HepG2 (cell line): ENCODE results near the gene PIK3CA. TPM values are rescaled to one million over a fixed set of nuclear protein-coding genes. Genes with fewer than 3 reads are reported as not detected.

ENCODE experiments used
- ATAC-seq: fragments of 200-7000 bp; cut with Tn5 transposase; 3 replicates; pipeline ENCODE4 v1.9.1; 2020; ENCODE audit warnings: mild to moderate bottlenecking, moderate library complexity
- BruUV-seq: library from RNA; stranded (reverse); fragments of 400-500 nt; replicated peaks from 2 replicates; lab custom pipeline; 2021; lab: Mats Ljungman, UMichigan
- CTCF ChIA-PET: fragments of 300-600 bp; formaldehyde crosslinking; extraction: SDS; loops from one replicate; lab custom pipeline; 2021; ENCODE audit warnings: low total read pairs, inconsistent platforms, low intra/inter-chr PET ratio; lab: Yijun Ruan, JAX
- POLR2A ChIA-PET: fragments of 350-600 bp; sonication (Branson Sonifier 250); formaldehyde crosslinking; loops from one replicate; lab custom pipeline; 2020; ENCODE audit warnings: antibody characterized with exemption, inconsistent platforms; lab: Yijun Ruan, JAX
- DNase-seq: peaks from one replicate; pipeline ENCODE4 v3.0.0-alpha.2; 2015; ENCODE audit warnings: low spot score
- FAIRE-seq: peaks from 3 replicates; lab custom pipeline; 2011; peaks lifted over from hg19 to GRCh38; lab: Jason Lieb, UNC
- H2AFZ ChIP-seq: one replicate; pipeline ENCODE4 v1.6.1; 2011; ENCODE audit warnings: low read length, inconsistent platforms
- H3K27ac ChIP-seq: fragments of 300-600 bp; 3 replicates; pipeline ENCODE4 v1.8.0; 2011; ENCODE audit warnings: mixed run types, mild to moderate bottlenecking, mixed read lengths, low read length, inconsistent platforms; ENCODE audit not compliant: insufficient read depth; ENCODE audit errors: extremely low read length
- H3K27me3 ChIP-seq, 2 experiments: fragments of 200-600 bp in 1 of 2; 2 replicates in 1 of 2; 3 replicates in 1 of 2; pipeline versions ENCODE4 v1.6.0 to v1.8.0; 2011; ENCODE audit warnings: low read length in 2 of 2, mild to moderate bottlenecking in 2 of 2, moderate library complexity in 2 of 2, inconsistent platforms in 1 of 2; ENCODE audit not compliant: insufficient read depth in 2 of 2, control insufficient read depth in 1 of 2
- H3K36me3 ChIP-seq, 2 experiments: fragments of 200-600 bp in 1 of 2; replicated peaks in 1 of 2; 2 replicates in 1 of 2; 3 replicates in 1 of 2; pipeline versions ENCODE4 v1.5.1 to v1.8.0; 2011; ENCODE audit warnings: low read length in 2 of 2, inconsistent platforms in 1 of 2; ENCODE audit not compliant: insufficient read depth in 2 of 2, control insufficient read depth in 1 of 2
- H3K4me1 ChIP-seq: 2 replicates; pipeline ENCODE4 v1.5.1; 2012; ENCODE audit warnings: low read length, inconsistent platforms; ENCODE audit not compliant: insufficient read depth
- H3K4me2 ChIP-seq: 2 replicates; pipeline ENCODE4 v1.6.0; 2011; ENCODE audit warnings: low read depth, low read length, inconsistent platforms
- H3K4me3 ChIP-seq, 3 experiments: fragments of 200-600 bp in 1 of 3; sonication (generic), shearing (Covaris generic) in 1 of 3; replicated peaks in 1 of 3; 2 replicates each; pipeline ENCODE4 v1.5.1; 2011 to 2016; ENCODE audit warnings: low read length in 3 of 3, inconsistent platforms in 2 of 3, low read depth in 2 of 3, mild to moderate bottlenecking in 2 of 3, control low read depth in 1 of 3, mixed read lengths in 1 of 3; ENCODE audit not compliant: insufficient read depth in 1 of 3
- H3K79me2 ChIP-seq: one replicate; pipeline ENCODE4 v1.6.1; 2011; ENCODE audit warnings: low read length, inconsistent platforms; ENCODE audit not compliant: insufficient read depth
- H3K9ac ChIP-seq: 2 replicates; pipeline ENCODE4 v1.6.0; 2011; ENCODE audit warnings: mild to moderate bottlenecking, low read depth, low read length, inconsistent platforms; ENCODE audit not compliant: insufficient read depth
- H3K9me3 ChIP-seq: 2 replicates; pipeline ENCODE4 v1.5.1; 2012; ENCODE audit warnings: mild to moderate bottlenecking, low read length
- H4K20me1 ChIP-seq: 2 replicates; pipeline ENCODE4 v1.6.0; 2011; ENCODE audit warnings: inconsistent platforms, mild to moderate bottlenecking, low read length, moderate library complexity; ENCODE audit not compliant: insufficient read depth
- BCL3 ChIP-seq: sonication (generic); formaldehyde crosslinking; IDR thresholded peaks from 2 replicates; pipeline ENCODE4 v1.5.1; 2020; ENCODE audit warnings: mild to moderate bottlenecking, missing genetic modification reagents, moderate library complexity
- ETV5 ChIP-seq: IDR thresholded peaks from 2 replicates; pipeline ENCODE4 v1.6.1; 2018; ENCODE audit warnings: missing biosample characterization, missing genetic modification reagents, inconsistent platforms, borderline replicate concordance
- GABPA ChIP-seq, 2 experiments: IDR thresholded peaks; 2 replicates each; pipeline ENCODE4 v1.6.1; 2011 to 2016; ENCODE audit warnings: low read depth in 2 of 2, low read length in 1 of 2, missing biosample characterization in 1 of 2, missing genetic modification characterization in 1 of 2
- MAFF ChIP-seq: IDR thresholded peaks from 2 replicates; pipeline ENCODE4 v1.6.1; 2011; ENCODE audit warnings: low read depth, low read length, improper control_type of control experiment
- MAFK ChIP-seq, 2 experiments: IDR thresholded peaks in 1 of 2; conservative IDR thresholded peaks in 1 of 2; 2 replicates each; pipeline ENCODE4 v1.6.1; 2011; ENCODE audit warnings: improper control_type of control experiment in 2 of 2, low read length in 2 of 2
- NPAS2 ChIP-seq: sonication (generic); formaldehyde crosslinking; IDR thresholded peaks from 2 replicates; pipeline ENCODE4 v1.8.0; 2022; ENCODE audit warnings: mild to moderate bottlenecking, missing genetic modification reagents, borderline replicate concordance
- TSC22D2 ChIP-seq: sonication (generic); formaldehyde crosslinking; IDR thresholded peaks from 2 replicates; pipeline ENCODE4 v1.5.1; 2020; ENCODE audit warnings: missing genetic modification reagents, mild to moderate bottlenecking, borderline replicate concordance
- ZFP90 ChIP-seq: sonication (generic); formaldehyde crosslinking; IDR thresholded peaks from 2 replicates; pipeline ENCODE4 v1.8.0; 2022; ENCODE audit warnings: missing genetic modification reagents, mild to moderate bottlenecking, inconsistent platforms, borderline replicate concordance
- ZNF484 ChIP-seq: sonication (generic); formaldehyde crosslinking; IDR thresholded peaks from 2 replicates; pipeline ENCODE4 v1.5.1; 2020; ENCODE audit warnings: mild to moderate bottlenecking, low read depth, missing genetic modification reagents, borderline replicate concordance
- ZNF879 ChIP-seq: sonication (generic); formaldehyde crosslinking; IDR thresholded peaks from 2 replicates; pipeline ENCODE4 v1.8.1; 2023; ENCODE audit warnings: missing genetic modification reagents
- WGBS: methylation state at CpG from one replicate; pipeline ENCODE4 v1.1.6; 2017; ENCODE audit warnings: low lambda C conversion rate; 5-methylcytosine and 5-hydroxymethylcytosine counted together
- in situ Hi-C: cut with HindIII; loops from 2 replicates; pipeline ENCODE4 v1.10.0; 2017; ENCODE audit warnings: low pct_unique_long_range_greater_than_20kb; ENCODE audit not compliant: extremely low pct_ligation_motif_present
- intact Hi-C: fragments of 100-400 bp; cut with micrococcal nuclease; formaldehyde crosslinking; loops from one replicate; pipeline ENCODE4 v1.10.0; 2022; ENCODE audit not compliant: unreplicated experiment
- polyA plus RNA-seq, 8 experiments: library from polyadenylated mRNA; depleted of rRNA in 3 of 8; stranded (reverse) in 7 of 8; unstranded in 1 of 8; fragments of >200 nt; fragmentation: Illumina TruSeq in 4 of 8; extraction: Trizol in 4 of 8; gene quantifications; 2 replicates each; pipeline versions ENCODE4 v1.2.1 to v1.2.3, GENCODE V29; 2011 to 2016; ENCODE audit warnings: low read depth in 4 of 8, missing spikeins in 1 of 8, mixed read lengths in 1 of 8; ENCODE audit not compliant: insufficient read depth in 1 of 8
- total RNA-seq, 5 experiments: library from RNA; depleted of rRNA; stranded (reverse); fragments of >200 nt; fragmentation: Illumina TruSeq; extraction: Trizol; gene quantifications; 2 replicates each; pipeline ENCODE4 v1.2.3, GENCODE V29; 2016; ENCODE audit warnings: low read depth in 1 of 5

The PIK3CA gene
- total and polyA plus RNA-seq, 2 of the 13 experiments (the other 11 are each of a cell fraction or from before 2014, with no cell fraction given) = 5.7 to 11.4 TPM

- TF ChIP-seq ZFP90 (no peak), NPAS2 (CRISPR knock-in tag) (no peak)
- TF ChIP-seq, all 625 proteins: peak for 0
Measured at GRCh38 chr3:179156170-179156569, 8.0 kb downstream of the PIK3CA start (continued).

GRCh38 chr3:179156775-179157174 is 8.6 kb downstream of the PIK3CA start:
- ChIA-PET CTCF (no interaction called here), POLR2A (no interaction called here)
- no peak for TF ChIP-seq ETV5
- peak; percentile 60 for TF ChIP-seq MAFF
- TF ChIP-seq GABPA (IDR thresholded peaks at IDR 0.05; ENCODE audit: low read depth, low read length) = no peak
- no peak for TF ChIP-seq GABPA (CRISPR knock-in tag; IDR thresholded peaks at IDR 0.05; ENCODE audit: low read depth)
- TF ChIP-seq ZNF879 = no peak
- no peak for TF ChIP-seq BCL3 (CRISPR knock-in tag)
- no peak for TF ChIP-seq TSC22D2 (CRISPR knock-in tag)
- TF ChIP-seq MAFK (conservative IDR thresholded peaks at IDR 0.05 in 1 of 2, IDR thresholded peaks at IDR 0.05 in 1 of 2; ENCODE audit: low read length in 2 of 2) = peak in 1 of 2 experiments; percentile 66; a peak in 3 of 4 replicates
- TF ChIP-seq ZNF484 (CRISPR knock-in tag) = no peak
- in situ Hi-C loops = no loop called here
- Histone ChIP-seq H2AFZ (no peak overlapping the region), H3K27ac (no peak overlapping the region), H3K9me3 (no peaks in the 10 kb centered on the region), H3K4me1 (no peaks in the 10 kb centered on the region), H3K4me3 (no peak overlapping the region), H3K9ac (no peak overlapping the region), H4K20me1 (peaks cover 4% of the 10 kb centered on the region; the same call in 1 of the 2 replicates), H3K4me2 (no peak overlapping the region), H3K36me3 (no peaks in the 10 kb centered on the region), H3K27me3 (no peaks in the 10 kb centered on the region), H3K79me2 (peaks cover 64% of the 10 kb centered on the region)
- no TSS peak for BruUV-seq
- ATAC-seq = no peak
- FAIRE-seq = no peak
- WGBS = 100% methylated on average over 1 of the region's 1 CpG
- no peak for DNase-seq
- intact Hi-C loops = no loop called here
